Endothelial cell of umbilical vein (primary cell): Measurements from ENCODE around the gene FTO. TPM values are rescaled to one million over a fixed set of nuclear protein-coding genes. Genes with fewer than 3 reads are reported as not detected.

ENCODE experiments used
- BruUV-seq: library from RNA; stranded (reverse); fragments of 400-500 nt; replicated peaks from 2 replicates; lab custom pipeline; 2021; lab: Mats Ljungman, UMichigan
- CTCF ChIA-PET: fragments of 300-600, 350-600 bp; sonication (Branson Sonifier 250); formaldehyde crosslinking; loops from one replicate; lab custom pipeline; 2021; ENCODE audit warnings: antibody characterized with exemption, inconsistent platforms; lab: Charles Lee
- POLR2A ChIA-PET: fragments of 300-600, 350-600 bp; sonication (Branson Sonifier 250); formaldehyde crosslinking; loops from one replicate; lab custom pipeline; 2021; ENCODE audit warnings: antibody characterized with exemption, inconsistent platforms; lab: Charles Lee
- DNase-seq: peaks from one replicate; pipeline ENCODE4 v3.0.0-alpha.2; 2011; ENCODE audit warnings: low read depth, low spot score
- FAIRE-seq: peaks from 2 replicates; lab custom pipeline; 2011; peaks lifted over from hg19 to GRCh38; lab: Jason Lieb, UNC
- H2AFZ ChIP-seq: 2 replicates; pipeline ENCODE4 v1.6.0; 2012; ENCODE audit warnings: low read depth, low read length, control low read depth, inconsistent platforms
- H3K27ac ChIP-seq: 2 replicates; pipeline ENCODE4 v1.5.1; 2011; ENCODE audit warnings: low read depth, mild to moderate bottlenecking, control low read depth, low read length, moderate library complexity; ENCODE audit not compliant: insufficient read depth
- H3K27me3 ChIP-seq, 2 experiments: 2 replicates each; pipeline versions ENCODE4 v1.6.0 to v1.6.1; 2011; ENCODE audit warnings: low read length in 2 of 2, mixed read lengths in 1 of 2; ENCODE audit not compliant: control insufficient read depth in 2 of 2, insufficient read depth in 2 of 2
- H3K36me3 ChIP-seq, 2 experiments: 2 replicates in 1 of 2; 3 replicates in 1 of 2; pipeline ENCODE4 v1.5.1; 2011; ENCODE audit warnings: low read length in 2 of 2, mild to moderate bottlenecking in 1 of 2, moderate library complexity in 1 of 2; ENCODE audit not compliant: control insufficient read depth in 2 of 2, insufficient read depth in 2 of 2; ENCODE audit errors: extremely low read depth in 1 of 2
- H3K4me1 ChIP-seq: 3 replicates; pipeline ENCODE4 v1.5.1; 2011; ENCODE audit warnings: mild to moderate bottlenecking, low read length; ENCODE audit not compliant: control insufficient read depth, insufficient read depth; ENCODE audit errors: extremely low read depth
- H3K4me2 ChIP-seq: 2 replicates; pipeline ENCODE4 v1.6.1; 2011; ENCODE audit warnings: low read length, control low read depth, mixed read lengths; ENCODE audit not compliant: insufficient read depth
- H3K4me3 ChIP-seq, 3 experiments: fragments of 200-600 bp in 1 of 3; sonication (generic), shearing (Covaris generic) in 1 of 3; replicated peaks in 1 of 3; 2 replicates each; pipeline ENCODE4 v1.5.1; 2011 to 2016; ENCODE audit warnings: control low read depth in 3 of 3, low read length in 3 of 3, mild to moderate bottlenecking in 2 of 3, inconsistent platforms in 1 of 3, low read depth in 1 of 3, moderate library complexity in 1 of 3; ENCODE audit not compliant: insufficient read depth in 1 of 3
- H3K79me2 ChIP-seq: 2 replicates; pipeline ENCODE4 v1.6.0; 2012; ENCODE audit warnings: low read length, inconsistent platforms; ENCODE audit not compliant: control insufficient read depth, insufficient read depth
- H3K9ac ChIP-seq: replicated peaks from 2 replicates; pipeline ENCODE3; 2011; ENCODE audit warnings: low read length, control low read depth; ENCODE audit not compliant: insufficient read depth; ENCODE audit errors: extremely low read depth
- H3K9me1 ChIP-seq: replicated peaks from 3 replicates; pipeline ENCODE4 v1.6.0; 2011; ENCODE audit warnings: mild to moderate bottlenecking, low read length; ENCODE audit not compliant: control insufficient read depth, insufficient read depth; ENCODE audit errors: extremely low read depth
- H3K9me3 ChIP-seq: replicated peaks from 2 replicates; pipeline ENCODE4 v1.5.1; 2012; ENCODE audit warnings: low read length, inconsistent platforms; ENCODE audit not compliant: control insufficient read depth, insufficient read depth
- H4K20me1 ChIP-seq: replicated peaks from 2 replicates; pipeline ENCODE3; 2011; ENCODE audit warnings: mild to moderate bottlenecking, low read length; ENCODE audit not compliant: control insufficient read depth, insufficient read depth; ENCODE audit errors: extremely low read depth
- EZH2 ChIP-seq: IDR thresholded peaks from 2 replicates; pipeline ENCODE4 v1.6.1; 2012; ENCODE audit warnings: borderline replicate concordance, low read depth, mild to moderate bottlenecking, moderate library complexity, low read length, inconsistent platforms; ENCODE audit not compliant: severe bottlenecking
- MYC ChIP-seq: IDR thresholded peaks from one replicate; pipeline ENCODE4 v1.6.1; 2011; ENCODE audit warnings: mild to moderate bottlenecking, low read depth, low read length
- POLR2A ChIP-seq: IDR thresholded peaks from 2 replicates; pipeline ENCODE4 v1.6.1; 2012; ENCODE audit warnings: low read depth, mild to moderate bottlenecking, control low read depth, low read length
- POLR2AphosphoS5 ChIP-seq: IDR thresholded peaks from 2 replicates; pipeline ENCODE4 v1.6.1; 2012; ENCODE audit warnings: low read depth, mild to moderate bottlenecking, control low read depth, low read length, moderate library complexity; ENCODE audit not compliant: insufficient read depth
- dilution Hi-C: fragments of 300-500 bp; cut with MboI; formaldehyde crosslinking; loops from one replicate; pipeline ENCODE4 v1.15.0; 2019; ENCODE audit warnings: low sequenced_read_pairs; ENCODE audit not compliant: extremely low pct_ligation_motif_present
- intact Hi-C: fragments of 100-400 bp; cut with micrococcal nuclease; formaldehyde crosslinking; loops from one replicate; pipeline ENCODE4 v1.10.0; 2022
- polyA plus RNA-seq, 4 experiments: library from polyadenylated mRNA; depleted of rRNA in 3 of 4; stranded (reverse) in 3 of 4; unstranded in 1 of 4; fragments of >200 nt; gene quantifications; 2 replicates each; pipeline versions ENCODE4 v1.2.1 to v1.2.3, GENCODE V29; 2011 to 2012; ENCODE audit warnings: missing spikeins in 1 of 4
- total RNA-seq: library from RNA; stranded (reverse); gene quantifications from 2 replicates; pipeline ENCODE4 v1.2.3, GENCODE V29; 2021
- TF ChIP-seq, protein P1 (sequence below), 2 donors: IDR thresholded peaks; 1 replicate in 1 of 2; 2 replicates in 1 of 2; pipeline ENCODE4 v1.5.1; 2011; ENCODE audit warnings: low read length in 2 of 2, mild to moderate bottlenecking in 2 of 2, moderate library complexity in 2 of 2, control low read depth in 1 of 2, inconsistent platforms in 1 of 2, low read depth in 1 of 2; ENCODE audit not compliant: insufficient read depth in 1 of 2; ENCODE audit errors: extremely low read depth in 1 of 2

Gene FTO
- total and polyA plus RNA-seq, 2 donors (not counting 3 experiments of a cell fraction or from before 2014, with no cell fraction given), result 48.6 to 87.1 TPM

DNA sequence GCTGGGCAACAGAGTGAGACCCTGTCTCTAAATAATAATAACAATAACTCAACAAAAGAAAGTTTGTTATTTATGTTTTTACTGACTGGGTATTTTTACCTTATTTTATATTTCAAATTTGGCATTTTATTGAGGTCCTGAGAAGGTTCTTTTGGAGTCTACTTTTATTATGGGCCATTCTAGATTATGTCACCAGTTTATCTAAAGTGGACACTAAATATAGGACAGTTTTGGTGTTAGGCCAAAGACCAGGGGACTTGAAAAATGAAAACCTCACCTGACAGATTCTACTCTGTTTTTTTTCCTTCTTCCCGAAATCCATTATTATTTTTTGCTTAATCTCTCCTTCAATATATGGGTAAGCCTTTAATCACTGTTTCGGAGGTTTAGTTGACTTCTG lies 8.1 kb downstream of the FTO start:
- Histone ChIP-seq H3K36me3 (no peaks in the 10 kb centered on the region), H3K27me3 (no peaks in the 10 kb centered on the region), H3K9me1 (no peaks in the 10 kb centered on the region), H3K27ac (no peak overlapping the region), H2AFZ (no peak overlapping the region), H4K20me1 (peaks cover 4% of the 10 kb centered on the region), H3K9me3 (no peaks in the 10 kb centered on the region), H3K4me3 (no peak overlapping the region), H3K79me2 (peaks cover 53% of the 10 kb centered on the region), H3K9ac (no peak overlapping the region), H3K4me1 (no peaks in the 10 kb centered on the region), H3K4me2 (no peak overlapping the region)
- BruUV-seq, result no TSS peak
- ChIA-PET CTCF (interaction anchor here (0.5 kb wide), 1 partner anchor 75 kb away, joined by 3 read pairs; no protein-coding TSS in a partner anchor), POLR2A (no interaction called here)
- intact Hi-C loops, result no loop called here
- TF ChIP-seq POLR2A (no peak), EZH2 (no peak), POLR2AphosphoS5 (no peak), MYC (no peak)
- TF ChIP-seq, protein P1, sequence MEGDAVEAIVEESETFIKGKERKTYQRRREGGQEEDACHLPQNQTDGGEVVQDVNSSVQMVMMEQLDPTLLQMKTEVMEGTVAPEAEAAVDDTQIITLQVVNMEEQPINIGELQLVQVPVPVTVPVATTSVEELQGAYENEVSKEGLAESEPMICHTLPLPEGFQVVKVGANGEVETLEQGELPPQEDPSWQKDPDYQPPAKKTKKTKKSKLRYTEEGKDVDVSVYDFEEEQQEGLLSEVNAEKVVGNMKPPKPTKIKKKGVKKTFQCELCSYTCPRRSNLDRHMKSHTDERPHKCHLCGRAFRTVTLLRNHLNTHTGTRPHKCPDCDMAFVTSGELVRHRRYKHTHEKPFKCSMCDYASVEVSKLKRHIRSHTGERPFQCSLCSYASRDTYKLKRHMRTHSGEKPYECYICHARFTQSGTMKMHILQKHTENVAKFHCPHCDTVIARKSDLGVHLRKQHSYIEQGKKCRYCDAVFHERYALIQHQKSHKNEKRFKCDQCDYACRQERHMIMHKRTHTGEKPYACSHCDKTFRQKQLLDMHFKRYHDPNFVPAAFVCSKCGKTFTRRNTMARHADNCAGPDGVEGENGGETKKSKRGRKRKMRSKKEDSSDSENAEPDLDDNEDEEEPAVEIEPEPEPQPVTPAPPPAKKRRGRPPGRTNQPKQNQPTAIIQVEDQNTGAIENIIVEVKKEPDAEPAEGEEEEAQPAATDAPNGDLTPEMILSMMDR (IDR thresholded peaks at IDR 0.05; ENCODE audit: extremely low read depth in 1 of 2, insufficient read depth in 1 of 2, low read depth in 1 of 2, low read length in 2 of 2), result no peak
- FAIRE-seq, result no peak
- dilution Hi-C loops, result no loop called here
- DNase-seq, result no peak
